ELR (cell line): ENCODE measurements around the gene WDR7.

Experiments used
- DNase-seq: peaks from one replicate; pipeline ENCODE4 v3.0.0-alpha.2; 2015; ENCODE audit warnings: low read depth

The WDR7 gene

DNA sequence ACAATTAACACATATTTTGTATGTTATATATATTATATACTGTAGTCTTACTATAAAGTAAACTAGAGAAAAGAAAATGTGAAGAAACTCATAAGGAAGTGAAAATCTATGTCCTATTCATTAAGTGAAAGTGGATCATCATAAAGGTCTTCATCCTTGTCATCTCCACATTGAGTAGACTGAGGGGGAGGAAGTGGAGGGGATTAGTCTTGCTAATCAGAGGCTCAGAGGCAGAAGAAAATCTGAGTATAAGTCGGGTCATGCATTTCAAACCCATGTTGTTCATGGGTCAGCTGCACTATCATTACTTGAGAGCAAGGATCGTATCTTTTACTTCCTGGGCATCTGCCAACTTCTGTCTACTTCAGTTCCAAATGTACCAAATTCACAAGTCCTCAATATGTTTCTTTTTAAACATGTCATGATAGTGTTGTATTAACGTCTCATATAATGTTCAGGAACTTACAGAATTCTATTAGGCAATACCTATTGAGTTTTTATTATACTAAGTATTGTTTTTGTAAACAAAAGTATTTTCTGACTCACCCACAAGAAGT, 286.8 kb downstream of the WDR7 start:
- no peak for DNase-seq

DNA sequence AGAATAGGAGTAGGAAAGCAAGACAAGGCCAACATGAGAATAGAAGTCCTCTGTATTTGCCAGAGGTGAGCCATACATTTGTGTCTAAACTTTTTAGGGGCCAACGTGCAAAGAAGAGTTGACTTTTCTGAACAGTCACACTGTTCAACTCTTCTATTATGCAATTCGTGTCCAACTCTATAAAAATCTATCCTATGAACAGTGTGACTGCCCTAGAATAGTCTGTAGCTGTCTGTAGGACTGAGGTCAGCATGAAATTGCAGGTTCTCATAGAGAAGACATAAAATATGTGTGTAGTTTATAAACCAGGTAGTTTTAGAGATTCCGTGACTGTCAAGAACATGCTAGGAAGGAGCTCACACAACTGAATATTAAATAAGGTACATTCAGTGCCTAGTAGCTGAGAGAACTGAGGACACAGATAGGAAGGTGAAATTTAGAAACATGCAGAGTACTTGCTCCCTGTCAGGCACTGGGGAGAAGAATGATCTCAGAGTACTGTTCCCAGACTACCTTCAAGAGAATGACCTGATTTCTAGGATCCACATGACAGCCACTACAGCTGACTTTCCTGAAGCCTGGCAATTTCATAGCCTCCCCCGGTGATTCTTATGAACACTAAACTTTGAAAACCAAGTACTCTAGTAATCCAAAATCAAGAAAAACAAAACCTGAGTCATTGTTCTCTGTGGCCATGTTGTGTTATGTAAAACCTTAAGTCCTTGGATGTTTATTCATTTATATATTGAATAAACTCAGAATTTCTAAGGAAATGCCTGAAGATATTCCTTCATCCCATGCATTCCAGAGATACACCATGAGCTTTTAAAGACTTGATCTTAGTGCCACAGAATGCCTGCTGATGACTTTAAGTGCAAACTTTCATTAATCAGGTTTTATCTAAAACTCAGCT, 294.3 kb downstream of the WDR7 start:
- DNase-seq = no peak

DNA sequence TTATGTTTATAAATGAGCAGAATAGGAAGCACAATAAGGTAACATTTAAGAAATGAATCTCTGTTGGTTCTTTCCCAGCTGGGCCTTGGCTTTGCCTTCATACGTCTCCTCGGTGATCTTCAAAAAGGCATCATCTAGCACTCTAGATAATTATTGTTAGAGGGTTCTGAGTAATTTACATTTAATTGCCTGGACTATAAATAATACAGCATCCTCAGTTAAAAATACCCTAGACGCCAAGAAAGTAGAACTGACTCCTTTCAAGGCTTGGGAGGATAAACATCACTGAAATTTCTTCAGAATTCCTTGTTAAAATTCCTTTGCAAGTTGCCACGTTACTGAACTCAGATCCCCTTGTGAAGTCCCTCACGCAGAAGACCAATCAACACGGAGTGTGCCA, 296.1 kb downstream of the WDR7 start:
- DNase-seq = no peak

DNA sequence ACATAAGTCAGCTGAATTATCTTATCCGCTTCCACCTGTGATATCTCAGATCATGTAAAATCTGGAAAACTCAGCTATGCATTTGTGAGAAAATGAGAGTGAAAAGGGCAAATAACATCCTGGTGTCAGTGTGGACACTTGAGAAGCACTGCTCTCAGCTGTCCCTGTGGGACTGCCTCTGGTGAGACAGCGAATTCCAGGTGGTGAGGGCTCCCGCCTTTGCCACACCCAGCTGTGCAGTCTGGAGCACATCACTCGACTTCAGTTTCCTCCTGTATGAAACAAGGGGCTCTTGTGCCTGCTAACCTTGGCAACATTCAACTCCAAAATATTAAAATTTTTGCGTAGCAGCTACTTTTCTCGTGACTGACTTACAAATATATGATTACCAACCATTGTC, 300.9 kb downstream of the WDR7 start:
- no peak for DNase-seq

DNA sequence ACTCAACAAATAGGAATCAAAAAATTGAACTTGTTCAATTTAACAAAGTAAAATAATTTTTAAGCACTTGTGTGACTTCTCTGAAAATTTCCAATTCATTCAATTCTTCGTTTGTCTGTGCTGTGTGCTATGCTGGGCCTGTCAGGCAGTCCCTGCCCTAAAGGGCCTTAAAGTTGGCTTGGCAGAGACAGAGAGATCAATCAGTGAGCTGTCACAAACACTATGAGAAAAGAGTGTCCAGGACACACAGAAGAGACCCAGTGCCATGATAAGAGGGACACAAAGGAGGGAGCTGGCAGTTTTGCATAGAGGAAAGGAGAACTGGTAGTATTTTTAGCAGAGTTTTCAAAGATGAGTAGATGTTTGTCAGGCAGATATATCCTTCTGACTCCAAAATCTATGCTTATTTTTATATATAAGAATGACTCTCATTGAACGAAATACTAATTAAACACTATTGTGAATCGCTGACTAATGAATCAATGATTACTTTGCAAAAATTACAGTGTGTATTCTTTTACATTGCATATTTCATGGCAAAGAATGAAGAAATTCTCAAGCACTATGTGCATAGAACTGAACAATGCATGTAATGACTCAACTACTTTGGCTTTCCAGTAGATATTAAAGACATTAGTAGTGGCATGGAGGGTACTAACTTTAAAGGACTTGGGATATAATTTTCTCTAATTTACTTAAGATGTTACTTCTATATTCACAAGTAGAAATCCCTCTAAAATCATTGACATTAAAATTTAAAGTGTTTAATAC, 302.5 kb downstream of the WDR7 start:
- no peak for DNase-seq

DNA sequence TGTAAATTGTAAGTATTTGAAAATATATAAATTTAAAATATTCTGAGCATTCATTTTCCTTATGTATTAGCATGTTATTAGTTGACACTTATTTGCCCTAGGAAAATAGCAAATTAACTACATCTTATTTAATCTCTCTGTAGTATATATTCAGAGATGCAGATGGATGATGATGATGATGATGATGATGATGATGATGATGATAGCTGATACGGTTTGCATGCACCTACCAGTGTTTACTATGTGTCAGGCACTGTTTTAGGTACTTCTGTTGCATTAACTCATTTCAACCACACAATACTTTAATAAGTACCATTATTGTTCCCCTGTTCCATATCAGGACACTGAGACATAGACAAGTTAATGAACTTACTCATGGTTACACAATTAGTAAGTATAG, 304.3 kb downstream of the WDR7 start:
- DNase-seq = no peak

DNA sequence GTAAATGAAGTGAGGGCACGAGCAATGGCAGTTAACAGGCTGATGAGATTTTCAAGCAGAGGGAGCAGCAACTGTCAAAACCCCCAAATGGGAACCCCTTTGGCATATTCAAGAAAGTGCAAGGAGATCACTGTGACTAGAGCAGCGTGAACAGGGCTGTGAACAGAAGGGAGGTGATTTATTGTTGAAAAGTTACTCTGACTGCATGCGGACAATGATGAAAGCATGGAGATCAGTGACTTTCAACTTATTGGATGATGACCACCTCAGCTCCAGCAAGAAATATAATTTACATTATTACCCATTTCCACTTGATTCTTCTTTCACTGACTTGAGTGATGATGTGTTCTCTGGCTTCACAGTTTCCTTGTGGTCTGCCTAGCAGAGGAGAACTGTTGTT, 308.0 kb downstream of the WDR7 start:
- DNase-seq = no peak

DNA sequence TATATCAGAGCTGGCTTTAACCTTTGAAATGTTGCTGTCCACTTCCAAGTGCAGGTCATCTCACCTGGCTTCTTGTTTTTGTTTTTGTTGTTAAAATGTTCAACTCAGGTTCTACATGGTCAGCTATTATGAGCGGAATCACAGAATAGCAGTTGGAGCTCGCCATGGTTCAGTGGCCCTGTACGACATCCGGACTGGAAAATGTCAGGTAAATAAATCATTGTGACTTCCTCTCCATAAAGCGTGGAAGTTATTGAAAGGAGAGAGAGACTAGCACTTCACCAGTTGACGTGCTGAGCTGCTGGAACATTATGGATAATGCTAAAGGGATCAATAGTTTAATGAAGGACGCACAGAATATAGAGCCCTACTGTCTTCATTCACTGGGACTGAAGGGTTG, 311.2 kb downstream of the WDR7 start:
- DNase-seq = no peak

DNA sequence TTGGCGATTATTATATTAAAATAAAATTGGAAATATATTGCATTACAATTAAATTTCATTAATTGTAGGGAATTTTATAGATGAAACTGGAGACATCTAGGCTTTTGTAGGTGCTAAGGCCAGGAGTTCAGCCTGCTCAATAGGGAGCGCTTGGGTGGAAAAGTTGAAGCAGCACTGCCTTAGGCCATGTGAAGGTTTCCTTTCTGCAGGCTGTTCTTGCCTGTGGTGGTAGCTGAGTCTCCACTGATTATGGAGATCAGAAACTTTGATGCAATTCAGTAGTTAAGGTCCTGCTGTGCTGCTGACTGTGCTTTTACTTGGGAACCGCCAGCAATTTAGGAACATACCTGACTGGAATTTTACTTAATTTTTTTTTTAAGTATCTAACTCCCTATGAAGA, 315.9 kb downstream of the WDR7 start:
- DNase-seq = no peak

DNA sequence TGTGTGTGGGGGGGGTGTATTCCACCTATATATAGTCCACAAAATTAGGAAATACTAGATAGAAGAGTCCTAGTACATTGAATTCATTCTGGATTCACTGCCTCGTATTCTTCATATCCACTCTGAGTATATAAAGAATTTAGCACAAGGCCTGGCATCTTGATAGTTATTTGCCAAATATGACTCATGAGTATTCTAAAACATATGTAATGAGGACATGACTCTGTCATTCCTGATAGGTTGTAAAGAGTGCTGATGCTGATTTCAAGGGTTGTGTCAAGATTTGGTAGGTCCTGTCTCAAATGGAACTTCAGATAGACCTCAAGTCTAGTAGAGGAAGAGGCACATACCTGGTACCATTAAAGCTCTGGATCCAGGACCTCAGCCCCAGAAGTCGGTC, 322.3 kb downstream of the WDR7 start:
- peak; percentile 28 for DNase-seq

DNA sequence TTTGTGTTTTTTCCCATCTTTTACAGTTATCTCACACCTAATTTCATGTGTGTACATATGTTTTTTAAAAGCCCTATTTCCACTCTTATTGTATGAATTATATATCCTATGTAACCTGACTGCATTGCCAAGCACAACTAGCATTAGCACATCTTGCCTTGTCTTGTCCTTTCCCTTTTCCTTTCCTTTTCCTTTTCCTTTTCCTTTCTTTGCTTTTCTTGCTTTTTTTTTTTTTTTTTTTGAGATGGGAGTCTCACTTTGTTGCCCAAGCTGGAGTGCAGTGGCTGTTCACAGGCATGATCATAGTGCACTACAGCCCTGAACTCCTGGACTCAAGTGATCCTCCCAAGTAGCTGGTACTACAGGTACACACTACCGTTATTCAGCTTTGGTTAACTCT, 323.0 kb downstream of the WDR7 start:
- DNase-seq = no peak

DNA sequence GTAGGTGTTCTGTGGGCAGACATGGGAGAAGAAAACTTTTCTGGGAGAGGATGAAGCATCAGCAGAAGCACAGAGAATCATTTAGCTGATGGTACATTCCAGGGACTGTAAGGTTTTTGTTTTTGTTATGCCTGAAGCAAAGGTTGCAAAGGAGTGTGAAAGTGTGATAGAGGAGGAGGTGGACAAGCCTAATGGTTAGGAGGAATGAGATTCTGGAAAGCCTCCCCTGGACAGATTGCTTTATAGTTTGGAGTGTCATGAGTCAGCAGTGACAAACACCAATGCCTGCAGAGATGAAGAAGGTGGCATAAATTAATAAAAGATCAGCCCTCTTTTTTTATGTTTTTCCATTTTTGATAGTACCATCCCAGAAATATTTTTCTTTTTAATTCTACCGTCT, 324.1 kb downstream of the WDR7 start:
- no peak for DNase-seq

DNA sequence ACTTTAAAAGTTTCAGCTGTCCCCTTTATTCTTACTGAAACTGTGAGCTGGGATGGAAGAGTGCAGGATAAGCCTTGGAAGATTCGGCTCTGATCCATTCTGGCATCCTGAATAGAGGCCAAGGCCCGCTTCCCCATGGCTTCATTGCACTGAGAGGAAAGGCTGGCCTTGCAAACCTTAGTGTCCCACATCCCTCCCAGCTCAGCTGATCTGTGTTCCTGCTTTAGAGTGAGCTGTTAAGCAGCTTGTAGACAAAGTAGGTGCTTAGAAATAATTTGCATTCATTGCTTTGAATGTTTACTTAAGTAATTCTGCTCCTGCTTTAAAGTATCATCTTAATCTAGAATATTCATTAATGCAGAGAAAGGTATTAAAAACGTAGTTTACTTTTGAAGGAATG, 326.1 kb downstream of the WDR7 start:
- no peak for DNase-seq

DNA sequence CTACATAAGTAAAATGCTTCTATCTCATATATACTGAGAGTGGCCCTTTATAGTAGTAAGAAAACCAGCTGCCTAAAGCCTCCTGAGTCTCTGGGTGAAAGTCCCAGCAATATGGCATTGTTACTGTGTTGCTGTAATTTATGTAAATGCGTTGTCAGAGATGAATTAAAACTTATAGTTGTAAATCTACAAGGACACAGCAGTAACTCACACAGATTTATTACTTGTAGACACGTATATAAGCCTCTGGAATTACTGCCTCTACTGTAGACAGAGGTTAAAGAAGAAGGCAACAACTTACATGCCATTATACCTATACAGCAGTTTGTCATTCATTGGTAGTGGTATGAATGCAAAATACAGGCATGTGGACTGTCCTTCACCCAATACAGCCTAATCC, 326.6 kb downstream of the WDR7 start:
- DNase-seq = no peak

DNA sequence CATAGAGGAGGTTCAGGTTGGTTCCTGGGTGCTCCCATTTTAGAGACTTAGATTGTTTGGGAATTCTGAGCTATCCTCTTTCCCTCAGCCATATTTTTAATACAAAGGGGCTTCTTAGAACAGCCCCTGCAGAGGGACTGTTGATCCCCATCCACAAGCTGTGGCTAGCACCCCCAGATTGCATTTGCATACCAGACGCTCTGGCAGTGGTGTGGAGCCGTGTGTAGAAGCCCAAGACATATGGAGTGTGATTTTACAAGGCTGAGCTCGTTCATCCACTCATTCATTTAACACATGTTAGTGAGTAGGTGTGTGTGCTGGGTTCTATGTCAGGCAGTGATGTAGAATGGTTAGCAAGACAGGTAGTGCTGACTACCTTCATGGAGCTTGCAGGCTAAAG, 329.0 kb downstream of the WDR7 start:
- DNase-seq = no peak

DNA sequence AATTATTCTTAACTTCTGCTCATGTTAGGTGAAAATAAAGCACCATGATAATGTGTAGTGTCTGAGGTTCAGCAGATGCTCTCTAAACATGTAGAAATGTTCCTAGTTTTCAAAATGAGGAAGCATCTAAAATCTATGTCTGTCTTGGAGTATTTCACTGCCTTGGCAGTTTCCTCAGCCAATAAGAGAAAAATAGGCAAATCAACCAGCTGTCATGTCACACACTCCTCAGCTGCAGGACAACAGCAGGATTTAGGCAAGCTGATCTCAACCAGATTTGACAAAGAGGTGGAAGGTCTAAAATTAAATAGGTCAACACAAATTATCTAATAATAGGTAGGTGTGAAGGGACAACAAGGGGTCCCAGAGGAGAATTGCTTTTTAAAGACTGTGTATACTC, 331.6 kb downstream of the WDR7 start:
- DNase-seq = no peak

DNA sequence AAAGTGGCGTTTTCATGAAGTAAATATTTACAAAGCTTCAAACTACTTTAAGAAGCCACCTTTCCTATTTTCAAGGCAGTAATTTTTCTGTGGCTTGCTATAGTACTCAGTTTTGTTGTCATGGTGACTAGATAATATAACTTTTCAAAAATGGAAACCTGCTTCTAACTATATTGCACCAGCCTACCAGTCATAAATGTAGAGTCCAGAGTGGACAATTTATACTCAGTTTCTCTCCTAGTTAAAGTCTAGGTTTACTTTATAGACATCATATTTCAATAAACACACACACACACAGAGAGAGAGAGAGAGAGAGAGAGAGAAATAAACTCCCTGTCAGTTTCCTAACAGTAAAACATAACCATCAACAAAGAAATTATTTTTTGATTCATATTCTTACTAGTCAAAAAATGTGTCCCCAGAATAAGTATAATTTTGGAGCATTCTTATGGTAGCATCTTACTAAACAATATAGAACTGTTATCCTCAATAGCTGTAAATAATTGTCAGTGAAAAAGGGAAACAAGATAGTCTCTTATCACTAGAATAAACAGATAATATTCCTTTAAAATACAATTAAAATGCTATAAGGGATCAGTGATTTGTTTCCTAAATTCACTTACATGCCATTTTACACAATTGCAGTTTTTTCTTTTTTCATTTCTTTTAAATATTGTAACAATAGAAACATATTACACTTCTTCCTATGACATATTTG, 332.3 kb downstream of the WDR7 start:
- DNase-seq = no peak

DNA sequence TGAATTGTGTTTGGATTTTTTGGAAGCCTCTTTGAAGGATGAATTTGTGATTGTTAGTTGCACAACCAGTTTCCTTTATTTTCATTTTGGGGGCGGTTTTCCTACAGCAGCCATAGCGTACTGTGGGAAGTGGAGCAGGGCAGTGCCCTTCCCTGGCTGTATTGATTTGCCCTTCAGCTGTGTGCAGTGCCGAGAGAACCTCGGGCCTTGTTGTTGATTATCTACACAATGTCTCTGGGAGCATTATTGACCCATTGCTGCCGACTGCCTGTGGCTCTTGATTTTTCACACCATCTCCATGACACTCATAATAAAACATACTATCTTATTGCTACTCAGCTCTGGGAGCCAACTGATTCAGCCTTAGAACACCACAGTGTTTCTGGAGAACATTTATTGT, 333.6 kb downstream of the WDR7 start:
- no peak for DNase-seq

DNA sequence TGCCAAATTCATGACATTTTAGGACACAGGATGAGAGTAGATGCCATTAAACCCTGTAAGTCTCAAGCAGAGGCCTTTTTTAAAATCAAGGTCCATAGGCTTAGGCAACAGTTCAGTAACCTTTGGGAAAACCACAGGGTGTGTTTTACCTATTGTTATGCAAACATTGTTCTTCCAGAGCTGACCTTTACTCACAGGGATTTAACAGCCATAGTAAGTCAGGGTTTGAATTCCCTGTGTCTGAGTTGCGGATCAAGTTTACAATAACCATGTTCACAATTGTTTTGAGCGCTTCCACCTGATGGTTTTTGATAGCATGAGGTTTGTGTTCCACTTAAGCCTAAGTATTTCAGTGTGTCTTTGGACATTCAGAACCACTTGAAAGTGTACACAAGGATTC, 335.7 kb downstream of the WDR7 start:
- DNase-seq = no peak

DNA sequence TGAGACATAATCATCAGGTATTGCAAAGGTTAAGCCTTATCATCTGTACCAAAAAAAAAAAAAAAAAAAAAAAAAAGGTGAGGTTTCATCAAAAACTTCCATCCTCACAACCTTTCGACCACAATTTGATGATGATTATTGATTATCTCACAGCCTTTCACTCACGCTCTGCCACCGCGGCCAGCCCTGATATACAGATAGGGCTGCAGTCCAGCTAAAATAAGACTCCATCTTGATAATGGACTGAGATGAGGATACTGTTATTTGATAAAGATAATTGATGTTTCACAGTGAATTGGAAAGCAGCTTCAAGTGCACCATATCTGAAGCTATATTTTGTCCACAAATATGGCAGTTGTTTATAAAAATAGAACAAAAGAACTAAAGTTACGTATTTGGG, 336.1 kb downstream of the WDR7 start:
- DNase-seq = no peak

DNA sequence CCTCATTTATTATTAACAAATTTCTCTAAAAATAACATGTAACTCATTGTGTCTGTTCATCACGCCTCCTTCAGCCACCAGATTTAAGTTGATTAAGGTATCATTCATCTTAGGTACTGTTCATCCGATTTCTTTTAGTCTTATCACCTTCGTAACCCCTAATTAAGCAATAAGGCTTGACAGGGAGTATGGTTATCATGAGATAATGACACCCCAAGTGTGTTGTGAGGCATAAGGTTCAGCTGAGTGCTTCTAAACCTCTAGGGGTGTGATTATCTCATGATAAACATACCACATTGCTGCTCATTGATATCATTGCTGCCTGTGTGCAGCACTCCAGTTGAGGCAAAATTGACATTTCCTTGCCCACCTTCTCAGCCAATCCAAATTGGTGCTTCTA, 336.9 kb downstream of the WDR7 start:
- DNase-seq = no peak

DNA sequence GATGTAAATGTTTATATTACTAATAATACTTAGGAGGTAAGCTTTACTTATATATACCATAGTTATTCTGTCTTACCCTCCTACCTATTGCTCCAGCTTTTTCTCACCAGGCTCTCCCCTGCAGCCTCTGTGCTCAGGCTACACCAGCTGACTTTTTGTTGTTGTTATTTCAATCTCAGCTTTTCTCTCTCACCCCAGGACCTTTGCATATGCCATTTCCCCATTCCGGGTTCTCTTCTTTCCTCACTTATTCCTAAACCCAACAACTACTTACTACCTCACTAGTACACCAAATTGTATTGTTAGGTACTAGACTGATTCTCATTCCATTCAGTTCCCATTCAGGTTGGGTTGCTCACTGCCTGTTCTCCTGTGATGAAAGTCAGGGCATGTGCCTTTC, 339.5 kb downstream of the WDR7 start:
- no peak for DNase-seq

DNA sequence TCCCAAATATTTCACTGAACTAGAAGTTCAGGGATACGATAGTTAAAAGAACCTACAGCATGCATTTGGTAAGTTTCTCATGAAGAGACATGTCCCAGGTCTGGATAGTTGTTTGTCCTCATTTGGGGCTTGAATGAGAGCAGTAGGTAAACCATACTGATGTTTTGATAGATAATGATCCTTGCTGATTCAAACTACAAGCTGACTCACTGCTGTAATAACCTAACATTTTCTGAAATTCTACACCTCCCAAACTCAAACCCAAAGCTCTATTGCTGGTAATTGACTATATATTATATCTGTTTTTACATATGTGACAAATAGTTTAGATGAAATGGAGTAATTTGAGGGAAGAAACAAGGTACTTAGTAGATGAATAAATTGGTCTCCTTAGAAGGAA, 341.6 kb downstream of the WDR7 start:
- DNase-seq = peak; percentile 17
